Transverse colon (tissue), 4 donors: ENCODE measurements around the gene ATG9B. TPM values are rescaled to one million over a fixed set of nuclear protein-coding genes. Genes with fewer than 3 reads are reported as not detected.

ENCODE experiments used
- DNase-seq: peaks from one replicate; pipeline ENCODE4 v3.0.0-alpha.2; 2019
- H3K27ac ChIP-seq, 4 donors: fragments of 200-600 bp; sonication (generic); 2 replicates each; pipeline ENCODE4 v1.5.1; 2016 to 2018; ENCODE audit warnings: inconsistent platforms in 4 of 4
- H3K27me3 ChIP-seq: fragments of 200-600 bp; sonication (generic); 2 replicates; pipeline ENCODE4 v1.5.1; 2017; ENCODE audit warnings: inconsistent platforms
- H3K36me3 ChIP-seq, 4 donors: fragments of 200-600 bp; sonication (generic); 2 replicates each; pipeline ENCODE4 v1.5.1; 2017 to 2019; ENCODE audit warnings: inconsistent platforms in 4 of 4
- H3K4me1 ChIP-seq, 4 donors: fragments of 200-600 bp; sonication (generic); 2 replicates each; pipeline ENCODE4 v1.5.1; 2017 to 2020; ENCODE audit warnings: inconsistent platforms in 4 of 4
- H3K4me3 ChIP-seq, 4 donors: fragments of 200-600 bp; sonication (generic); 1 replicate in 1 of 4; 2 replicates in 3 of 4; pipeline versions ENCODE4 v1.5.1 to v1.6.1; 2017 to 2019; ENCODE audit warnings: inconsistent platforms in 4 of 4
- H3K9me3 ChIP-seq, 2 donors: fragments of 200-600 bp; sonication (generic); 2 replicates each; pipeline ENCODE4 v1.5.1; 2017 to 2019; ENCODE audit warnings: inconsistent platforms in 2 of 2
- EP300 ChIP-seq: sonication (generic); formaldehyde crosslinking; IDR thresholded peaks from one replicate; pipeline ENCODE4 v1.6.1; 2017; ENCODE audit warnings: antibody characterized with exemption, low read depth
- POLR2A ChIP-seq: fragments of 450-650 bp; IDR thresholded peaks from one replicate; pipeline ENCODE4 v1.6.1; 2016; ENCODE audit warnings: antibody characterized with exemption, mild to moderate bottlenecking, moderate library complexity
- POLR2AphosphoS5 ChIP-seq, 3 donors: sonication (generic); formaldehyde crosslinking; IDR thresholded peaks; one replicate each; pipeline ENCODE4 v1.6.1; 2016; ENCODE audit warnings: antibody characterized with exemption in 3 of 3
- WGBS, 2 donors: methylation state at CpG; one replicate each; pipeline ENCODE4 v1.1.5; 2018; ENCODE audit warnings: low coverage in 1 of 2; 5-methylcytosine and 5-hydroxymethylcytosine counted together
- in situ Hi-C, 4 donors: fragments of 200-750 bp; cut with MboI; loops; one replicate each; pipeline versions ENCODE4 v1.15.0 to v1.15.1; 2017; ENCODE audit warnings: low sequenced_read_pairs in 3 of 4, low pct_ligation_motif_present in 1 of 4, low pct_unique_long_range_greater_than_20kb in 1 of 4
- intact Hi-C: fragments of 100-400 bp; cut with DNase I; formaldehyde crosslinking; loops from one replicate; pipeline ENCODE4 v1.15.1; 2023; ENCODE audit warnings: low total_unique reads
- total RNA-seq, 4 donors: library from RNA; depleted of rRNA; stranded (reverse); fragments of >200 nt; gene quantifications; one replicate each; pipeline ENCODE4 v1.1.0, GENCODE V29; 2016
- TF ChIP-seq, protein P1 (sequence below), 5 experiments: fragments of 200-600 bp in 3 of 5; fragments of 450-650 bp in 2 of 5; sonication (generic) in 3 of 5; IDR thresholded peaks; 1 replicate in 2 of 5; 2 replicates in 3 of 5; pipeline ENCODE4 v1.5.1; 2016 to 2017; ENCODE audit warnings: antibody characterized with exemption in 5 of 5, inconsistent platforms in 3 of 5, mild to moderate bottlenecking in 2 of 5, moderate library complexity in 1 of 5

The ATG9B gene
- total RNA-seq, 4 donors from 2014 or later: 1.1 TPM; not detected in 3

DNA sequence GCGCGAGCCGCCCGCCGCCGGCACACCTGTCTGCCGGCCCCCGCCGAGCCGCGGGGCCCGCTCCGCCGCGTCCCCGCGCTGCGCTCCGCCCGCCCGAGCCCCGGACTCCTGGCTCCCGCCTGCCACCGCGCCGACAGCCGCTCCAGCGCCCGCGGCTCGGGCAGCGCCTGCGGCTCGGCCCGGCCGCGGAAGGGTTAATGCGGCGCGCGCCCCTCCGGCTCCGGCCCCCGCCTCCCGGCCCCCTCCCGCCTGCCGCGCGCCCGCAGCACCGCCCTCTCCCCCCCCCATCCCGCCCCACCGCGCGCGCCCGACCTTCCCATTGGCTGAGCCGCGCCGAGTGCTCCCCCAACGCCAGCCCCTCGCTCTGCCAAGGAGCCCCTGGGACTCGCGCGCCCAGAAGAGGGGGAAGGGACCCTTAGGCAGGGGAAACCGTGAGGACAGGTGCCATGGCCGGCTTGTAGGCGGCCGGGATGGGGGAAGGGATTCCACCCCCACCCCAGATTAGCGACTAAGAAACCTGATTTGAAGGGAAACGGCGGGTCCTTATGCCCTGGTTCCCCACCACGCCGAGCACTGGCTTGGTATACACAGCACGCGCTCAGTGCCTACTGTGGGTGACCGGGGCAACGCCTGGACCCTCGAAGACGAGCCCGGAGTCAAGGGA lies 46.0 kb downstream of the ATG9B start, which contains the start of gene KCNH2:
KCNH2 (minus strand) TSS at position 196 of the 664 bp plus-strand sequence. CDS start 408 bp downstream, outside the sequence.
- TF ChIP-seq POLR2A (no peak), POLR2AphosphoS5 (IDR thresholded peaks at IDR 0.05) (no peak), EP300 (no peak)
- TF ChIP-seq, protein P1, sequence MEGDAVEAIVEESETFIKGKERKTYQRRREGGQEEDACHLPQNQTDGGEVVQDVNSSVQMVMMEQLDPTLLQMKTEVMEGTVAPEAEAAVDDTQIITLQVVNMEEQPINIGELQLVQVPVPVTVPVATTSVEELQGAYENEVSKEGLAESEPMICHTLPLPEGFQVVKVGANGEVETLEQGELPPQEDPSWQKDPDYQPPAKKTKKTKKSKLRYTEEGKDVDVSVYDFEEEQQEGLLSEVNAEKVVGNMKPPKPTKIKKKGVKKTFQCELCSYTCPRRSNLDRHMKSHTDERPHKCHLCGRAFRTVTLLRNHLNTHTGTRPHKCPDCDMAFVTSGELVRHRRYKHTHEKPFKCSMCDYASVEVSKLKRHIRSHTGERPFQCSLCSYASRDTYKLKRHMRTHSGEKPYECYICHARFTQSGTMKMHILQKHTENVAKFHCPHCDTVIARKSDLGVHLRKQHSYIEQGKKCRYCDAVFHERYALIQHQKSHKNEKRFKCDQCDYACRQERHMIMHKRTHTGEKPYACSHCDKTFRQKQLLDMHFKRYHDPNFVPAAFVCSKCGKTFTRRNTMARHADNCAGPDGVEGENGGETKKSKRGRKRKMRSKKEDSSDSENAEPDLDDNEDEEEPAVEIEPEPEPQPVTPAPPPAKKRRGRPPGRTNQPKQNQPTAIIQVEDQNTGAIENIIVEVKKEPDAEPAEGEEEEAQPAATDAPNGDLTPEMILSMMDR (IDR thresholded peaks at IDR 0.05): no peak
- no peak for DNase-seq
- Histone ChIP-seq H3K27ac (peak within 1 kb of the TSS; percentile 73 to 94 (median 84)), H3K4me1 (peaks cover 35 to 63% (median 49%) of the 10 kb centered on the region in 4 donors), H3K4me3 (peak within 1 kb of the TSS; percentile 33 to 50 (median 40)), H3K36me3 (no peaks in the 10 kb centered on the region), H3K27me3 (peaks cover 55% of the 10 kb centered on the region), H3K9me3 (no peaks in the 10 kb centered on the region)
- in situ Hi-C loops (loop anchor here in 3 of 4 donors (25.0 kb wide), 3 partner anchors 91 to 541 kb away; no protein-coding TSS in a partner anchor), intact Hi-C loops (no loop called here)
- WGBS, 2 donors: 1% methylated on average over 27 of the region's 81 CpGs; no CpG with 5 or more reads in 1 of the 2 donors

- no peaks in the 10 kb centered on the region for H3K36me3 ChIP-seq
- peak overlapping the region; percentile 29 to 48 (median 40) for H3K4me3 ChIP-seq
- in situ Hi-C loops: loop anchor here in 3 of 4 donors (25.0 kb wide), 3 partner anchors 90 to 540 kb away; no protein-coding TSS in a partner anchor
- no peaks in the 10 kb centered on the region for H3K9me3 ChIP-seq
- DNase-seq: no peak
- H3K27ac ChIP-seq: peak overlapping the region; percentile 61 to 94 (median 84)
- H3K27me3 ChIP-seq: peaks cover 55% of the 10 kb centered on the region
- intact Hi-C loops: no loop called here
- peaks cover 36 to 68% (median 51%) of the 10 kb centered on the region in 4 donors for H3K4me1 ChIP-seq
- WGBS, 2 donors: 16% methylated on average over 21 of the region's 62 CpGs; no CpG with 5 or more reads in 1 of the 2 donors
- TF ChIP-seq, protein P1 (IDR thresholded peaks at IDR 0.05): no peak
- TF ChIP-seq POLR2AphosphoS5 (IDR thresholded peaks at IDR 0.05): no peak
- TF ChIP-seq POLR2A: no peak
- TF ChIP-seq EP300: no peak
These were observed 46.7 kb downstream of the ATG9B start for GRCh38 chr7:150977382-150978125.

GRCh38 chr7:150976529-150977381 lies 47.5 kb downstream of the ATG9B start:
- TF ChIP-seq POLR2AphosphoS5 (IDR thresholded peaks at IDR 0.05) (peak in 2 of 3 donors; percentile 26 to 38), EP300 (no peak)
- no peak for DNase-seq
- peaks cover 50% of the 10 kb centered on the region for H3K27me3 ChIP-seq
- H3K27ac ChIP-seq: peak overlapping the region; percentile 74 to 94 (median 84)
- H3K4me3 ChIP-seq: peak overlapping the region in 3 of 4 donors; percentile 35 to 48 (median 46)
- 40 to 55% methylated on average over 1 to 13 of the region's 13 CpGs for WGBS, 2 donors
- intact Hi-C loops (no loop called here), in situ Hi-C loops (loop anchor here in 3 of 4 donors (25.0 kb wide), 3 partner anchors 89 to 539 kb away; no protein-coding TSS in a partner anchor)
- H3K4me1 ChIP-seq: peaks cover 38 to 75% (median 55%) of the 10 kb centered on the region in 4 donors
- no peaks in the 10 kb centered on the region for H3K9me3 ChIP-seq
- no peaks in the 10 kb centered on the region for H3K36me3 ChIP-seq
